ENCODE data around the gene CEACAM18.
"Not testable (repeated sequence)": the region's sequence is repeated elsewhere in the genome, so short reads cannot be mapped to it uniquely, and the experiment has no call there.

CEACAM18 gene

DNA sequence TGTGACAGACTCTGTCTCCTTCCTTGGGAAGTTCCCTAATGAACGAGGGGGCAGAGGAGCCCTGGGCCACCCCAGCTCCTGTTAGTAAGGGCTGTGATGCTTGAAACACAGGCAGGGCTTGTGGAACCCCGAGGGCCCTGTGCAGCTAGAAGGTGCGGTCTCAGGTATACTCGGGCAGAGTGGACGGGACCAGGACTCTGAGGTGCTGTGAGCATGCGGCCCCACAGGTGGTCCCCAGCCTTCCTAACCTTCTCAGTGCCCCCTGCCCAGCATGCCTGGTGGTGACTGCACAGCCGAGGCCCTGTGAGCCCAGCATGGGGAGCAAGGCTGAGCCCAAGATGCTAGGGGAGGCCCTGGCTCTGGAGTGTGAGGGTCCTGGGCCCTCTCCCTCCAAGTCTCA lies 16.1 kb upstream of the CEACAM18 start:
- no peak for DNase-seq

GRCh38 chr19:51462681-51463080 lies 15.7 kb upstream of the CEACAM18 start:
- no peak for DNase-seq

- DNase-seq, result not testable (repeated sequence)
Observed at GRCh38 chr19:51463976-51464581, 14.3 kb upstream of the CEACAM18 start.

GRCh38 chr19:51466723-51467122 lies 11.6 kb upstream of the CEACAM18 start:
- DNase-seq, result no peak

- DNase-seq, result no peak
Observed at GRCh38 chr19:51467864-51468544, 10.3 kb upstream of the CEACAM18 start.

DNA sequence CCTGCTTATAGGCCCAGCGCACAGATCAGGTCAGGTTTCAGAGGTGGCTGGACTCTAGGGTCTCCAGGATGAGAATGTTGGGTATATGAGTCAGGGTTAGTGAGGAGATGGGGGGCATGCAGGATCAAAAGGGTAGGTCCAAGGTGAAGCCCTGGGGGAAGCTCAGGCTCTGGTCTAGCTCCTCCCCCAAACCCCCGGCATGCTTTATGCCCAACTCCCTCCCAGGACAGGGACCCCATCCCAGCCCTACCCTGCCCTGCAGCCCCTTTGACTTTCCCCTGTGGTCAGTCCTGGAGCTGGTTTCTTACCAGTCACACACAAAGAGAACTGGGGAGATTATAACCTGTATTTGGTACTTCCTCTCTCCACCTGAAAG lies 9.8 kb upstream of the CEACAM18 start:
- DNase-seq, result no peak

- no peak for DNase-seq
Observed at GRCh38 chr19:51469162-51469561, 9.2 kb upstream of the CEACAM18 start.

DNA sequence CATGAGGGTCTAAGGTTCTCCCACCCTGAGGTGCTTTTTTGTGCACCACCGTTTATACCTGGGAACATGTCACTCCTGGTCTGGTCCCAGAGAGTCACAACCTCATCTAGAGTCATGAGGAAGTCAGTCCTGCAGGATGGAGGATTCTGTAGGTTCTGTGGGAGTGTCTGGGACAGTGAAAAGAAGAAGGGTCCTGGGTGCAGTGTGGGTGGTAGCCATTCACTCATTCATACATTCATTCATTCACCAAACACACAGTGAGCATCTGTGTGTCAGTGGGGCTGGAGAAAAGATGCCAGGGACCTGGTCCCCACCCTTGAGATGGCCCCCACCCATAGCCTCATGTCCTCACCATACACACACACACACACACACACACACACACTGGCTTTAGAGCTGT lies 8.7 kb upstream of the CEACAM18 start:
- DNase-seq, result no peak

DNA sequence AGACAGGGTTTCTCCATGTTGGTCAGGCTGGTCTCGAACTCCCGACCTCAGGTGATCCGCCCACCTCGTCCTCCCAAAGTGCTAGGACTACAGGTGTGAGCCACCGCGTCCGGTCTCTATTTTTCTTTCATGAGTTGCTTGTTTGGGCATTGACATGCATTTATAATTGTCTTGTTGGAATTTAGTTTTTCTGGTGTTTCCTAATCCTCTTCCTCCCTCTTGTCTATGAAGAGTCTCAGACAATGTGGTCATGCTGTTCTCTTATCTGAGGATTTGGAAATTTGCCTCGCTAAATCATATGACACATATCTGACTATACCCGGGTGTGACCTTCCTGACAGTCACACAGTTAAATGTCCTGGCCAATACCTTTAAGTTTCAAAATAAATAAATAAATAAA lies 7.4 kb upstream of the CEACAM18 start:
- no peak for DNase-seq

- DNase-seq, result no peak
Observed at GRCh38 chr19:51471527-51471926, 6.8 kb upstream of the CEACAM18 start.

DNA sequence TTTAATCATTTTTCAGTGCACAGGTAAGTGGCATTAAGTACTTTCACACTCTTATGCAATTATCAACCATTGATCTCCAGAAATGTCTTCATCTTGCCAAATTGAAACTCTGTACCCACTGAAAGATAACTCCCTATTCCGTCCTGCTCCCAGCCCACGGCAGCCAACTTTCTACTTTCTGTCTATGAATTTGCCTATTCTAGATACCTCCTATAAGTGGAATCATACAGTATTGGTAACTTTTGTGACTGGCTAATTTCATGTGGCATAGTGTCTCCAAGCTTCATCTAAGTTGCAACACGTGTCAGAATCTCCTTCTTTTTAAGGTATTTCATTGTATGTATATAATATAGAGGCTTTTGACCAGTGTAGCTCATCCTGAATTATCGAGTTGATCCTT lies 5.7 kb upstream of the CEACAM18 start:
- DNase-seq, result no peak

- peak; percentile 71 for DNase-seq
Observed at GRCh38 chr19:51473009-51473707, 5.2 kb upstream of the CEACAM18 start.

DNA sequence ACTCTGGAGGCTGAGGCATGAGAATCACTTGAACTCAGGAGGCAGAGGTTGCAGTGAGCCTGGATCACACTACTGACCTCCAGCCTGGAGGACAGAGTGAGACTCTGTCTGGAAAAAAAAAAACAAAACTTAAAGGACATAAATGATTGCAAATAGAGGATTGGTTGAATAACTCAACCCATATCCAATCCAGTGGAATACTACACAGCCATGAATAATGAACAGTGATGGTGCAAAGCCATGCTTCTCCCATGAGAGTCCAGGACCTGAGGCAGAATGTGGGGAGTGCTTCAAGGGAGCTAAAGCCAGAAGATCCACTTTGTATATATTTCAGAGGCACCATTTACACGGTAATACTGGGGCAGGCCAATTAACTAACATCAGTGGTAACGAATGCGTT lies 2.2 kb upstream of the CEACAM18 start:
- DNase-seq, result no peak

GRCh38 chr19:51477344-51477743 lies 995 bp upstream of the CEACAM18 start:
- no peak for DNase-seq

DNA sequence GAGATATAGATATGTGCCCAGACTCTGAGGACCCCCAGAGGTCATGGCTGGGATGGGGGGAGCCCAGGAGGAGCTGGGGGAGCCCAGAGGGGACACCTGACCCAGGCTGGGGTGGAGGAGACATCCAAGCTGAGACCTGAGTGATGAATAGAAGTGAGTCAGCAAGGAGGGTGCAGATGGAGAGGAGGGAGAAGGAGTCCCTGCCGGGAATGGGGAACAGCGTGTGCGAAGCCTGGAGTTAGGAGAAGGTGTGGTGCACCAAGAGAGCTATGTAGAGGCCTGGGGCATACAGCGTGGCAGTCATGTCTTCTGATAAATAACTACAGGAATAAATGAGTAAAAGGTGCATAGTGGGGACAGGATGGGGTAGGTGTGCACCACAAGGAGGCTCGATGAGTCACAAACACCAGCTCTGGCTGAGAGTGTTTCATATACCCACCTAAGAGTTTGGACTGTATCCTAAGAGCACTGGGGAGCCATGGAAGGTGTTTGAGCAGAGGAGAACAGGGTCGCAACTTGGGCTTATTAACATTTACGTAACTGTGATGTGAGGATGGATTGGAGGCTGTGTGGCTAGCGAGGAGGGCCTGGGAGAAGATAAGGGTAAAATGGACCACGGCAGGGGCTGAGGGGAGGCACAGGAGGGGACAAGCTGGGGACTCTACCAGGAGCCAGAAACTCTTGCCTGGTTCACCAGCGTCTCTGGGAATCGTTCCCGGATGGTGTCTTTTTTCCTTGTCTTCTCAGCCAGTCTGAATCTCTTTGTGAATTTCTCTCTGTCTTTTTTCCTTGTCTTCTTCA lies 1.4 kb downstream of the CEACAM18 start:
- no peak for DNase-seq

DNA sequence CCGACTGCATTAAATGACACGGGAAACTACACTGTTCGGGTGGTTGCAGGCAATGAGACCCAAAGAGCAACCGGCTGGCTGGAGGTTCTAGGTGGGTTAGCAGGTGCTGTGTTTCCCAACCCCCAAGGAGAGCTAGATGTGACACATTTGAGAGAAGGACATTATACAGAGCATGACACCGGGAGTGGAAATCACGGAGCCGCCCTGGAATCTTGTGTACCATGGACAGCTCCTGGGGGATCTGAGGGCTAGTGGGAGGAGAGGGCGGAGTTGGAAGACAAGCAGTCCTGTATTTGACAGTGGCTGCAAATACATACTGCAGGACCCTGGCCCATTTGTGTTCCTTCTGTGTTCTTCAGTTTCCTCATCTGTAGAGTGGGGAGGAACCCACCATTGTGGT lies 2.3 kb downstream of the CEACAM18 start:
- DNase-seq, result no peak

- no peak for DNase-seq
Observed at GRCh38 chr19:51485960-51486660, 7.8 kb downstream of the CEACAM18 start.

GRCh38 chr19:51488491-51488890 lies 10.2 kb downstream of the CEACAM18 start:
- no peak for DNase-seq

- DNase-seq, result no peak
Observed at GRCh38 chr19:51489113-51489512, 10.8 kb downstream of the CEACAM18 start.

GRCh38 chr19:51490676-51491075 lies 12.3 kb downstream of the CEACAM18 start:
- DNase-seq, result no peak

GRCh38 chr19:51491586-51491985 lies 13.2 kb downstream of the CEACAM18 start:
- no peak for DNase-seq

DNA sequence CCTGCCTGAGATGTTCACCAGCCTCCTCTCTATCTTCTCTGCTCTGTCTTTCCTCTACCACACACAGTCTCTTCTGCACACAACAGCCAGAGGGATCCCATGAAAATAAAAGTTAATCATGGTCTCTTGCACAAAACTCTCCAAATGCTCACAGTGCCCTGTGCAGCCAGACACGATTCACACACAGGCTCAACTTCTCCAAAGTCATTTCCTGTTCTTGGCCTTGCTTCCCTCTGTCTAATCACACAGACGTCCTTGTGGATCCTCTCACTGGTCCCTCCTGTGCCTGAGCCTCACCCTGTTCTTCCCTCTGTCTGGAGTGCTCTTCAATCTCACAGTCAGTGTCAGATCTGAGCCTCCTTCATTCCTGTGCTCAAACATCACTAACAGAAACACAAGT lies 15.4 kb downstream of the CEACAM18 start:
- DNase-seq, result no peak

- no peak for DNase-seq
Observed at GRCh38 chr19:51497666-51498065, 19.3 kb downstream of the CEACAM18 start.
